GM21390 (cell line): ENCODE data around the gene SORL1.

Source experiments
- ATAC-seq: cut with Tn5 transposase; IDR thresholded peaks from one replicate; pipeline ENCODE4 v1.9.1; 2021; ENCODE audit not compliant: unreplicated experiment

The SORL1 gene

DNA sequence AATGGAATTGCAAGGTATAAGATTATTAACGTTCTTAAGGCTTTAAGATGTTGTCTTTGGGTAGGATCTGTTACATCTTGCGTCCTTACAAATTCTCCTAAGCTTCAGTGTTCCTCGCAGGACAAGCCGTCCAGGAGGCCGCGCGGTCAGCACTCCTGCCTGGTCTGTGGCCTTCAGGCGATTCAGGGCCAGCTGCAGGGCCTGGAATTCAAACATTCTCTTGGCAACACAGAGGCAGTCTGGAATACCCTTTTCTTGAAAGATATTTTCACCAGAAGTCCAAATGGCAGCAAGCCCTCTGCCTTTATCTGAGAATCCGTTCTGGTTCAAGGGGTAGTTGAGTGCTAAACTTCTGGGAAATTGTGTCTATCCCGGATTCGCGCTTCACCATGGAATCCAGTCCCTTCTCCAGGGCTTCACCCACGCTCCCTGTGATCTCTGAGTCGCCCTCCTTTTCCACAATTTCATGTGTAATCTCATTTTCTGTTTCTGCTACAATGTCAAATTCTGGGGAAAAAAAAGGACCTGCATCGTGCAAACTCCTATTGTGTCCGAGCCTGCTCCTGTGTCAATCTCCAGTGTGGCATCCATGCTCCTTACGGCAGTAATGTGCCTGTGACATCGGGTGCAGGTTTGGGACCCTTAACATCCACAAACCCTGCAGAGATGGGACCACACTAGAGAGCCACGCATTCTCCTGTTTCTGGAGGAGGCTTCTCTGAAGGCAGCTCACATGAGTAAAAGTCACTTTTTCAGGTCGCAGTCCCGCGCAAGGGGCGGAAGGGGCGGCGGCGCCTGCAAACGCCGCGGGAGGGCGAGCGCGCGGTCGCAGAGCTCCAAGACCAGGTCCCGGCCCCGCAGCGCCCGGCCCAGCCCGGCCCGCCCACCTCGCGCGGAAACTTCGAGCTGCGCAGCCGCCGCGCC, 25.4 kb upstream of the SORL1 start:
- no peak for ATAC-seq

DNA sequence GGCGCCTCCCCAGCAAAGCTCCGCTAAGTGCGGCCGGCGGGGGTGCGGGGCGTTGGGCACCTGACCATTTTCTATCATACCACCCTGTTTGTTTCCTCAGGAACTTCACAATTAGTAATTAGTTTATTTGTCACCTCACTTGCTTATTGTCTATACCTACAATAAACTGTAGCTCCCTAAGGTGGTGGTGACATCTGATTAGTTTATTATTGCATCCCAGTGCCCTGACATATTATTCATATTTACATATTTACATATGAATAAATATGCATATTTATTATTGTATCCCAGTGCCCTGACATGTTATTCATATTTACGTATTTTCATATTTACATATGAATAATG, 24.7 kb upstream of the SORL1 start:
- ATAC-seq = no peak

DNA sequence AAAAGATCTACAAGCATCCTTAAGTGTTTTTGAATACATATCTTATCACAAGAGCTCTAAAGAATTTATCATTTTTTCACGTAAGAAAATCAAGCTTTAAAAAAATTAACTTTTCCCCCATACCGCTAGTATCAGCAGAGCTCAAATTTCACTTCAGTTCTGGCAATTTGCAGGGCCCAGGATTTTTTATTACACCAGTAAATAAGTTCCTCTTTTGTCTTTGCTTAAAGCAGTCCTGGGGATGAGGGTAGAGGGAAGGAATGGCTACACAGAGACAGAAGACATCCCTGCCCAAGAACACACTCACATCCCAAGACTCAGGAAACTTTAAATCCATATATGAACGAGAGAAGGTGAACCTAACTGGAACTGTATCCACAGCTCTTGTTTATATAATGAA, 22.6 kb upstream of the SORL1 start:
- ATAC-seq = no peak

DNA sequence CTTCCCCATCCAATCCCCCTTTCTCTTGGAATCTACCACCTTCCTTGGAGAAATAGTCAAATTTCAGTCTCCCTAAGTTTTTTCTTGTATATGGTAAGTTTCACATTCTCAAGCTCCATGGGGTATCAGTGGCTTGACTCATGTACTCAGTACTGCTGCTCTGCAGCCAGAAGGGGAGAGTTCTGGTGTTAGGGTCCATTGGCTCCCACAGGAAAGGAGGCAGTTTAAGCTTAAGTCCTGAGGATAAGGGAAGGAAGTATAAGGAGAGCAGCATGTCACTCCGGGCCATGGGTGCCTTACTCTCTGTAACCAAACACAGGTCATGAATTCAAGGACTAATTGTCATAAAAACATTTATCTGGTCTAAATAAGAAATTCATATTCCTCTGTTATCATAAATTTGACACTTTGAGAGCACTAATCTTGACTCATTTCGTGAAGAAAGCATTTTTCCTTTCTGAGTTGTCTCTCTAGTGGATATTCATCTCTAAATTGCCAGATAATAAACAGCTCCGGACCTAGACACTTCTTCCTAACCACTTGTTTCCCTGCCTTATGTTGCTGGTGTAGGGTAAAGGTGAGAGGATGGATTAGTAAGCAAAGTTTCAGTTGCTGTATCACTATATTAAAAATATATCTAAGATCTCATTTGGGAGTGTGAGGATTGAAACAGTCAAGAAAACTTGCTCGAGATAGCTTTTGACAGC, 20.1 kb upstream of the SORL1 start:
- no peak for ATAC-seq

DNA sequence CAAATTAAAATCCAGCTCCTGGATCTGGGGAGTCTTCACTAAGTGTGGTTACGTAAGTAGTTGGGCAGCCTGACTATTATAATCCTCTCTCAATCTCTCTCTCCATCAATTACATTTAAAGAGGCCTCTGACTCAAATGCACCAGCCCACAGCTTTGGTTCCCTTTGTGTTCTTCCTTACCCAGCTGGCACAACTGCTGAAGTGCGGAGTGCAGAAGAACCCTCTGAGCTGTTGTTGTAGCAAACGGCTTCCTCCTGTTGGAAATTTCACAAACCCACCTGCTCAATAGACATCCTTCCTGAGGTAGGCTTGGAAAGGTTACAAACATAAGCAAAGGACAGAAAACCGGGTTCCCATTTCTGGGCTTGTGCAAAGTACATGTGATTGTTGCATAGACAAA, 17.0 kb upstream of the SORL1 start:
- no peak for ATAC-seq

DNA sequence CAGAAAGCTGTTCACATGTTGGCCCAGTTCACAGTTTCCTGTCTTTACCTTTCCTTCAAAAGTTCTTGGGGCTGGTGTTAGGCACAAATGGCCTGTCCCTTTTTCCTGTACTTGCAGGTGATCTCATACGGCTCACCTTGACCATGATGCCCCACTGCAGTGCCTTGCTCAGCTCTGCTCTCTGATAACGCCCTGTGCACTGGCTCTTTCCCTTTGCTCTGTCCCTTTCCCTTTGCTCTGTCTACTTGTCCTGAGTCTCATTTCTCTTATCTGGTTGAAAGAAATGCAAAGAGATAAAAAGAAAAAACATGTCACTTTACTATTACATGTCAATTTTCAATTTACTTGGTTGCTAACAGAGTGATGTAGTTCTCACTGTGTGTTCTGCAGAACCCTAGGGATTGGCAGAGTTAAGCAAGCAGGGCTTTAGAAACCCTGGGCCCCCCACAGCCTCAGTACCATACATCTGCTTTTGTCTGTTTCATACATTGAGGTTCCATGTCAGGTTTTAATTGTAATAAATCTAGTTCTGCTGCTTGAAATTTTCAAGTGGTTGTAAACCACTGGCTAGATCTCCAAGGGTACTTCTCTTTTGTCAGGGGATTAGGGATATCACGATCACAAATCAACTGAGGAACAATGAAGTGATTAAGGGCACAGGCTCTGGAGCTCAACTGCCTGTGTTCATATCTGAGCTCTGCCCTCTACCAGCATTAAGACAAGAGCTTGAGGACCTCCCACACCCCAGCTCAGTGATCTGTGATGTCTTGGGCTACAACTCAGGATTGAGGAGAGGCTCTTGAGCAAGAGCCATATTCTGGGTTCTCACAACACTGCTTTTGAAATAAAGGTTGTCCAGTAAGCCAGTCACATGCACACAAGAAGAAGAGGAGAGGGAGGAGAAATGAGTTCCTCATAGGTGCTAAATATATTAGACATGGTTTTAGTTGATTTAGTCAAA, 16.3 kb upstream of the SORL1 start:
- no peak for ATAC-seq

DNA sequence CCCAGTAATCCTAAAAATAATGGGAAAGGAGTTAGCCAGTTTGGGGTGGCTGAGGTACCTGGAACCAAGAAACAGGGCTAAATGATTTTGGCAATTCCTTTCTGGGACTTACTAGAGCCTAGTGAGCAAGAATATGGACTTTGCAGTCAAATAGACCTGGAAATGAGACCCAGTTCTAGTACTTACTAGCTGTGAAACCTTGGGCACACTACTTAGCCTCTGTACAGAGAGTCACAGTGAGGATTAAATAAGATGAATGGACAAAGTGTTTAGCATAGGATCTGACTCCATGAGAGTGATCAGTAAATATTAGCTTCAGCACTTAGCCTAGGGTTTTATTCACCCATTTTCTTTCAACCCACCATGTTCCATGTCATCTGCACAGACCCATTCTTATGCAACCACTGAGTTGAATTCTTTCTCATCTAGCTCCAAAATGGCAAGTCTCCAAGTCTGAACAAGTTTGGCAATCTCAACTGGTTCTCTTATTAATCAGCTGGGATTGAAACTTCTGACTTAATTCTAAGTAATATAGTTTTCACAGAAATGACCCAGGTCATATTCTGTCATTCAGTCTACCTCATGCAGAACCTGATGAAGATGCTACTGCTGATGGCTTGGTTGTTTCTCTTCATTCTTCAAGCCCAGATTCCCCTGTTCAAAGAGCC, 15.0 kb upstream of the SORL1 start:
- no peak for ATAC-seq

DNA sequence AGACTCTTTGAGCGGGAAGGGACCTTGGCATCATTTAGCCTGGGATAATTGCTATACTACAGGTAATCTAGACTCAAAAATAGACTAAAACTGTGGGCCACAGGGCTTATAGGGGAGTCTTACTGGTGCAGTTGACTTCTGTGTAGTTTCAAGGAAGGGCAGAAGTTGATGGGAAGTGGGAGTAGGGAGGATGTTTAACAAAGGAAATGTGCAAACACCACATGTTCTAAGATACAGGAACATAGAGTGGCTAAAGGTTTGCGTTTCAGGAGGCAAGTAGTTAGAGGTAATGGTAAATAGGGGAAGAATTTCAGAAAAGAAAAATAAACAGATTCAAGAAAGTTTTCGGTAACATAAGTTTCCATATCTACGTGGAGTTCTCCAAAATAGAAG, 14.4 kb upstream of the SORL1 start:
- no peak for ATAC-seq

DNA sequence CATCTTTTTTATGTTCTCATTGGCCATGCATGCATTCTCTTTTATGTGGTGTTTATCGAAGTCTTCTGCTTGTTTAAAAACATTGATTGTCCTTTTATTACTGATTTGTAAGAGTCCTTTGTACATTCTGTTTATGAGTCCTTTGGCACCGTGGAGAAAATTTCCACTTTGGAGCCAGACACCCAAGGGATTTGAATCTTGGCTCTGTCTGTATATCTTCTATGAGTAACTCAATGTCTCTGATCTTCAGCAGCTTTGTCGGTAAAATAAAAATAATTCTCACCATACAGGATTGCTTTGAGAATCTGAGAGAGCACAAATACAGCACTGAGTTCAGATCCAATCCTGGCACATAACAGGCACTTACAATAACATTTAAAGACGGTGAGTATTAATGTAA, 12.8 kb upstream of the SORL1 start:
- no peak for ATAC-seq

DNA sequence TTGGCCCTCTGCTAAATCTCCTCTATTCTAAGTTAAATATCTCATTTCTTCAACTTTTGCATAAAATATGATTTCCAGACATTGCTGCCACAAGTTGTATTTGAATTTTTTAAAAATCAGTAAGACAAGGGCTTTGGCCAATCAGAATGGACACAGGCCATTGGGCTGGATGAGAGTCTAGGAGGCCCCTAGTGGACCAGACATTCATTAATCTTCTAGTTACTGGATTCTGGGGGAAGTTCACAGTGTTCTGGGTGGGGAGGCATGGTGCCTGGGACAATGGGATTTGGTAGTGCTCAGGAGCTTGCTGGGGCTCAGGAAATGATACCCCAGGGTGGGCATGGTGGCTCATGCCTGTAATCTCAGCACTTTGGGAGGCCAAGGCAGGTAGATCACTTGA, 12.4 kb upstream of the SORL1 start:
- no peak for ATAC-seq

DNA sequence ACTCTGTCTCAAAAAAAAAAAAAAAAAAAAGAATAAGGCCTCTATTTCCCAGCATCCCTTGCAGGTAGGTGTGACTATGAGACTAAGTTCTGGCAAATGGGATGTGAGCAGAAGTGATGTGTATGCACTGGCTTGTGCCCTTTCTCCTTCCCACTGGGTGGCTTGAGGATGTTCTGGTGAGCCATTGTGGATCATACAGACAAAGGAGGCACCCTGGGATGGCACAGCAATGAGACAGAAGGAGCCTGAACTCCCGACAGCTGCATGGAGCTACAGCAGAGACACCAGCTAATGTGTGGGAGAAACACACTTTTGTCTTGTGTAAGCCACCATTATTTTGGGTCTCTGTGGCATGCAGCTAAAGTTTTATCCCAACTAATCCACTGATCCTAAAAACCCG, 10.6 kb upstream of the SORL1 start:
- no peak for ATAC-seq

DNA sequence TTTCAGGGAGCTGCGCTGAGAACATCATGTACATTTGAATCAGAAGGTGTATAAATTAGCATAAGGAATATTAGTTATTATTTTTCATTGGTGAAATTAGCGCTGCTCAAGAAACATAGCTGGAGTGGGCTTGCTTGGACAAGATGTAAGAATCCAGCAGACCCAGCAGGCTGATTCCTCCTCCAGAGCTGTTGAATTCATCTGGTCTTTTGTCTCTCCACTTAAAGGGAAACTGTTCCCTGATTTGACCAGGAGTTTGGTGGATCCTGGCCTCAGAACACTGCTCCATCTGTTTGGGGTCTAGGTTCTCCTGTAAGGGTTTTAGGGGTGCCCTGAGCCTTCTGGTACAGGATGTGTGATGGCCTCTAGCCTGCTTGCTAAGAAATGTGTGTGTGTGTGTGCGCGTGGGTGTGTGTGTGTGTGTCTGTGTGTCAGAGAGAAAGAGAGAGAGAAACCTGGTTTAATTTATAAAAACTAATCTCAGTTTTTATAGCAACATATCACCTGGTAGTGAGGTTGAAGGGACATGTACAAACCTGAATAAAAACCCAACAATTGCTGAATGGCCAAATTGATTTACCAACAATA, 8.3 kb upstream of the SORL1 start:
- no peak for ATAC-seq

DNA sequence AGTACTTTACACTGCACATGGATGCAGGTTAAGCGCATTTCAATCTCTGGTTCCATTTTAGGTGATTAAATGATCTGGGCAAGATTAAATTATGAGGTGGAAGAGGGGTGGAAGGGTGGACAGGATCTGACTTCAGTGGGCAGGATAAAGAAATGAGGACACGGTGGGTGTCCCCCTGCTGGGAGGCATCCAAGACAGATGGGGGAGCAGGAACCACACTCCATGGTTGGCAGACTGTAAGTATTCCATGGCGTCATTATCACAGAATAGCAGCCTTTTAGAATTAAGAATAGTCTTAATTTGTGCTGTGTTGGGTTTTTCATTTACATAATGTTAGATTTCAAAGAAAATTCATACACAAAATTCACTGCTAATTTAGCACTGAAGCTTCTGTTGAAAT, 7.6 kb upstream of the SORL1 start:
- ATAC-seq = no peak

DNA sequence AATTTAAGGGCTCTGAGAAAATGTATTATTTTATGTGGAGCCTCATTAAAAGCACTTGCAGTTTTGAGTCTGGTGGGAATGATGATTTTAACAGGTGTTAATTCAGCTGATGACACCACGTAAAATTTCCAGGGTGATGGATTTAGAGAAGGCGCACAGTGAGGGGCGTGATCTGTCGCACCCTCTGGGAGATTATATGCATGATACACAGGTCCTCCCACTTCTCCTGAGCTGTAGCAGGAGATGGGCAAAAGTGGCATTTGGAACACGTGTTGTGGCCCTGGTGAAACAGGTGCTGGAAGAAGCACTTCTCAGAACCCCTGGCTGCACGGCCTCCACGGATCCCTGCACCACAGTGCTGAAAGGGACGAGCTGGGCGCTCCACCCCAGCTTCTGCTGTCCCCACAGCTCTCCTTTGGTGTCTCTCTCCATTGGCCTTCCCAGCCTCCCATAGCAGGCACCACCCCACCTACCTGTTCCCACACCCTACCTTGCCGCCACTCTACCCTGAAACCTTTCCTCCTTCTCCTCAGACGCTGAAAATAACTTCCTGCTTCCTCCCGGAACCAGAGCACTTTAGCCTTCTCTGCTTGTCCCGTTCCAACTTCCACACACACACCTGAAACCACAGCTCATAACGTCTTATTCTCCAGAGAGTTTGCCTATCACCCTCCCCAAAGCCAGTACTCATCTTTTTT, 6.9 kb upstream of the SORL1 start:
- no peak for ATAC-seq

DNA sequence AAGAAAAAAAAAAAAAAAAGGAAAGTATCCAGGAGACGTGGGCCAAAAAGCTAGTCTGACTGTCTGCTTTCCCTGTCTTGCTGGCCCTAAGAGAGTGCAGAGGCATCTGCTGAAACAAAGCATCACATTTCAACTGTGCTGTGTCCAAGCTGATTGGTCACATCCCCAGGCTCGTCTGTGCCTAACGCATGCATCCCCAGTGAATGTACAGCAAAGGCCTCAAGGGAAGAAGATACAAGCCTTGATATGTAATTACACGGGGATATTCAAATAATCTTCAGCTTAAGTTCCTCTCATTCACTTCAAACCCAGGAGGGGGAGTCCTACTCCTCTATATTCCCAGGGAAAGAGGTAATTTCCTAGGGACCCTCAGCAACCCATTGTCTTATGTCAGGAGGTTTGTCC, 5.4 kb upstream of the SORL1 start:
- no peak for ATAC-seq

DNA sequence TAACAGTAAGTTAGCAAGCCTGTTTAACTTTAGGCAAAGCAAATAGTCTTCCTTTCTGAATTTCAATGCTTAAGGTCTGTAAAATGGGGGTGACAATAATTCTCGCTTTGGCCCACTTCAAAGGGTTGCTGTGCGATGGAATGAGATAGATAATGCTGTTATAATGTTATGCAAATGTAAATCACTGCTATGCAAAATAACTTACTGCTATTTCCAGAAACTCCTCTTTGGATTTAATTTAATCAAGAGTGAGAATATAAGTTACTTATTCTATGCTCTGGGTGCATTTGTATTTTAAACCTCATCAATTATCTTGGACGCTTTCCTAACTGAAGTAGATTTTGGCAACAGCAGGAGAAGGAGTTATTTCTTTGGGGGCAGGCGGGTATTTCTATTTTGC, 4.1 kb upstream of the SORL1 start:
- no peak for ATAC-seq

DNA sequence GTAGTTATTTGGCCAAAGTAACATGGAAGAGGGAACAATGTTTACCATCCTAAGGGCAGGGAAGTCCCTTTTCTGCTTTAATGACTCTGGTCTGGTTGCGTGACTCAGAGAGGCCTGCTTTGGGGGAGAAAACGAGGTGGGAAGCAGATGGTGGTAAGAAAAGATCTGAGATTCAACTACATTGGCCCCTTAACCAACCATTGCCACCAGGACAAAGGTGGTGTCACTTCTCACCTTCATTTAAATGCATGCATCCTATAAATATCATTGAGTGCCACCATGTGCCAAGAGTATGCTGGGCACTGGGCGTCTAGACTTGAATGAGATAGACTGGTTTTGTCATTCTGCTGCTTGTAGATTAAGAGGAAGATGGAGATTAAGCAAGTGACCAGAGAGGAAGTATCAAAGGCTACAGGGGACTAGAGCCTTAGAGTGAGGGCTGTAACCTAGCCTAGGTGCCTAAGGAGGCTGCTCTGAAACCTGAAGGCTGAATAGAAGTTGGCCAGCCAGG, 3.6 kb upstream of the SORL1 start:
- no peak for ATAC-seq

DNA sequence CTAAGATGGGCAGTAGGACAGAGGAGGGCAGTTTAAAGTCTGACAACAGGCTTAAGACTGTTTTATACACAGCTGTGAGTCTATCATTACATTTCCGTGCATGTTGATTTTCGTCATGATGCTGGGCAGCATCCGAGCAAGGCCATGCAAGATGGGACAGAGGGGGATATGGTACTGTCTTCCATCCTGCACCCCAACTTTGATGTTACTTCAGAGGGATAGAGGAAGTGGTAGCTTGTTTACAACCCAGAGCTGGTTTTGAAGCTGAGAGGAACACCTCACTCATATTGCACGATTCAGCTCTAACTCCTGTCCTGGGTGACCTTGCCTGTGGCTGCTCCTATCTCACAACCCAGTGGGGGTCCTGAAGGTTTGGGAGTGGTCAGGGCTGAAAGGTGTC, 3.0 kb upstream of the SORL1 start:
- ATAC-seq = no peak

DNA sequence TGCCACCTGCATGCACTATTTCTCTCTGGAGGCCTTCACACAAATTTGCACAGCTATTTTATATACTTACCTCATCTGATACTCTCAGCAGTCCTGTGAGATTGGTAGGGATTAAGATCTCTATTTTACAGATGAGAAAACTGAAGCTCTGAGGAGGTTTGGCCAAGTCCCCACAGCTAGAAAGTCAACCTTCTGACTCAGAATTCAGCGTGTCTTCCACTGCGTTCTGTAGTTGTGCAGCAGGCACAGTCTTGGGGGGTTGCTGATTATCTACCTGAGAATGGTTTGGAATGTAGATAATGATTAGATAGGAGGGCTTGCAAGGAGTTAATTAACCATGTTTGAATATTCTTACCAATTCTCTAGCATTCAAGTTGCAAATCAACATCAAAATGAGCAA, 2.5 kb upstream of the SORL1 start:
- no peak for ATAC-seq

DNA sequence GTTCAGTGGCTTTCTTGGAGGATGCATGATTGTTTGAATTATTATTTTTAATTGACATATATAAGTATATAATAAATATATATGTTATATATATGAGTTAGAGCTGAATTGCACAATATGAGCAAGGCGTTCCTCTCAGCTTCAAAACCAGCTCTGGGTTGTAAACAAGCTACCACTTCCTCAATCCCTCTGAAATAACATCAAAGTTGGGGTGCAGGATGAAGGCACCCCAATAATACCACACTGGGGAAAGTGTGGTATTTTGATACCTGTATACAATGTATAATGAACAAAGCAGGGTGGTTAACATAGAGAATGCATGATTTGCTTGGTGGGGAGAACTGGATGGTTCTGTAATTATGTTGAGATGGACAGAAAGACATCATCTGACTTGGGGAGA, 1.7 kb upstream of the SORL1 start:
- ATAC-seq = no peak
